HG03439 (cell line): Measurements from ENCODE around the gene STK24.

Source experiments
- ATAC-seq: cut with Tn5 transposase; IDR thresholded peaks from one replicate; pipeline ENCODE4 v1.9.1; 2021; ENCODE audit warnings: mild to moderate bottlenecking, moderate library complexity; ENCODE audit not compliant: unreplicated experiment

Gene STK24

DNA sequence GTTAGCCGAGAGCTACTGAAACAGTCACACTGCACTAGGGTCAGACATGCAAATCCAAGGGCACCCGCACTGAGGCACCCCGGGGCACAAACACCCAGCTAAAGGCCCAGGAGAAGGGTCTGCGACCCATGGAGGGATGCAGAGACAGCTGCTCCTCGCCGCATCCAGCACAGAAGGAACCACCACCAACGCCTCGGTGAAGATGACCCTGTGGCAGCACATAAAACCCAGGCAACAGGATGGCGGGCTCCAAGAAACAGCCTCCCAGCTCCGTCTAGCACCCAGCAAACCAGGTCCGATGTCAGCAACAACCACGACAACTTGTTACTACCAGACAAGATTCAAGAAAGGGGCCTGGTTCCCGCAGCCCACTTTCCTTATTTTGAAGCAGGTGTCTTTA is 82.1 kb downstream of the STK24 start:
- ATAC-seq: no peak

DNA sequence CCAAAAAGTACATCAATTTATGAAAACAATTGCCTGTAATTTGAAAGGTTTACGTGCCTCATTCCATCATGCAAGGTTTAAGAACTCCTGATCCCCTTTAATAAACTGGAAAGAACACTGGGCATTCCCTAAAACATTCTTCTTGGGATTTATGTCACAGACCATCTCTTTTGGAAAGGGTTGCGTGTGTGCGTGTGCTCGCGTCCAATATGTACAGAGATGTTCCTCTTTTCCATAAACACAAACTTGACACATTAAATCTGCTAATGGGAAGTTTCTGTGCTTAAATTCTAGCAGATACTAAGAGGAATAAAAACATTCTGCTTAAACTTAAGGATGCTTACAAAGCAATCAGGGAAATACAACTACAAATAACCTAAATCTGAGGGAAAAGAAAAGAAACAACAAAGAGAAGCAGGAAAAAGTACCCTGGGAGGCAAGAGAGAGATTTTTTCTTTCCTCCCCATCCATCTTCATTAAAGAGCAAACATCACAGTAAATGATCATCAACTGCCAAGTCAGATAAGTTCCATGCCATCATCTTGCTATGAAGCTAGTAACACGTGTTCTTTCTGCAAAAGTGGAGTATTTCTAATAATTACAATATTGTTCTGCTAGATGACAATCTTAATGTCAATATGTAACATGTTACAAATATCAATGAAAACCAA is 83.7 kb downstream of the STK24 start:
- ATAC-seq: no peak

DNA sequence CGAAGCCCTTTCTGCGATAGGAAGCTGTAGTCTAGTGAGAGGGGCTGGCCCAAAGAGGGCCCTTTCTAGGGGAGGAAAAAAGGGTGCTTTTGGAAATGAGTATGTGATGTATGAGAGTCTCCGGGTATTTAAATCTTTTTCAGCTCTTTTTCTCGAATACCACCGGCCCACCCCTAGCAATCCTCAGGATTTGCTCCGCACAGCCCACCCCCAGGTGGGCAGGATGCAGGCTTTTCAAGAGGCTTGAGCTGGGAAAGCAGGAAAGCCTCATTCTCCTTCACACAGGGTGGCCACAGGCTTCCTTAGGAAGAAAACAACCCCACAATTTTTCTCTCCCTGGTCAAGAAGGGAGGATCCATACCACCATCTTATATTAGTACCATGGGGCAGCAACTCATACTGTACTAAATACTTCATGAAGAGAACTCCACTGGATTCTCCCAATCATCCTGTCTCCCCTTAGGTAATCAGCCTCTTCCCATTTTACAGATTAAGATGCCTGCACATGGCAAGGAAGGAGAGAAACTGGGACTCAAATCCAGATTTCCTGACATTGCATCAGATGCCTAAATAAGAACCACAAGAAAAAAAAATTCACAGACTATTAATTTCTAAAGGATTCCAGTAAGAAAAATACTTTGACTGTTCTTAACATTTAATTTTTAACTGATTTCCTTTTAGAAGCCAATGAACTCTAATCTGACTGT is 84.4 kb downstream of the STK24 start:
- no peak for ATAC-seq

DNA sequence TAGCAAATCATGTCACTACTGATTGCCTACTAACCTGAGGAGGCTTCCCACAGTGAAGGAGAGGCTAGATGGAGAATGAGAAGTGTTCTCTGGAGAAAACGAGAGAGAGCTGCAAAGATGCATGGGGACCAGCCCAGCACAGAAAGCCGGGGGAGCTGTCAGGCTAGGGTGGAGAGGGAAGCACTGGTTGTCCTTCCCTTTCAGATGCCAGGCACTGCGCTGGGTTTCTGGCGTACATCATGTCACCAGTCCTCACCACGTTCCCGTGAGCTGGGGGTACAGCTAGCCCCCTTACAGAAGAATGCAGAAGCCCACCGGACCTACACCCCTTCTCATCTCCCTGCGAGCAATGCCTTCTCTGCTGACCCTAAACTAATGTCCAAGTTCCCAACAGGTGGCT is 86.0 kb downstream of the STK24 start:
- no peak for ATAC-seq

DNA sequence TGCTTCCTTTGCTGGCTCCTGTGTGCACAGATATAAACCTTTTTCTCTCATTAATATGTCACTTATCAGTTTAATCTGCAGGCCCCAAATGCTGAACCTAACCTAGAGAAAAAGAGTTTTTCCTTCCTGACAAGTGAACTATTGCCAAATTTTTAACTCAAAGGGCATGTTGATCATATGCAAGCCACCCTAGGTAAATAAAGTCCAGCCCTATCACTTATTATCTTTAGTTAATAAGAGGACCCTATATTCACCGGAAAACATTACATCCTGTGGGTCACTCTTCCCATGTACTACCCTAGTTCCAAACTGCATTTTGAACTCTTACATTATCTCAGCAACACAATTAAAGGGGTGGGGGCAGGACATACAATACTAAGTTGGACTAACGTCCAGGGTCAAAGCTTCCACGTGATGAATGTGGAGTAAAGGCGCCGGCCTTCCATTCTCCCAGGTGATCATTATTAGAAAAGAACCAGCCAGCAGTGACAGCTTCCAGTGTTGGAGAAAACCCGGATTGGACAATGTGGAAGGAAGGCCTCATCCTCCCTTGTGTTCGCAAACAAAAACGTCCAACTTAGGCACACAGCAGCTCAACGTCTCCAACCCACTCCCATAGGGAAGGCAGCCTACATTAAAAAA is 86.6 kb downstream of the STK24 start:
- ATAC-seq: no peak

DNA sequence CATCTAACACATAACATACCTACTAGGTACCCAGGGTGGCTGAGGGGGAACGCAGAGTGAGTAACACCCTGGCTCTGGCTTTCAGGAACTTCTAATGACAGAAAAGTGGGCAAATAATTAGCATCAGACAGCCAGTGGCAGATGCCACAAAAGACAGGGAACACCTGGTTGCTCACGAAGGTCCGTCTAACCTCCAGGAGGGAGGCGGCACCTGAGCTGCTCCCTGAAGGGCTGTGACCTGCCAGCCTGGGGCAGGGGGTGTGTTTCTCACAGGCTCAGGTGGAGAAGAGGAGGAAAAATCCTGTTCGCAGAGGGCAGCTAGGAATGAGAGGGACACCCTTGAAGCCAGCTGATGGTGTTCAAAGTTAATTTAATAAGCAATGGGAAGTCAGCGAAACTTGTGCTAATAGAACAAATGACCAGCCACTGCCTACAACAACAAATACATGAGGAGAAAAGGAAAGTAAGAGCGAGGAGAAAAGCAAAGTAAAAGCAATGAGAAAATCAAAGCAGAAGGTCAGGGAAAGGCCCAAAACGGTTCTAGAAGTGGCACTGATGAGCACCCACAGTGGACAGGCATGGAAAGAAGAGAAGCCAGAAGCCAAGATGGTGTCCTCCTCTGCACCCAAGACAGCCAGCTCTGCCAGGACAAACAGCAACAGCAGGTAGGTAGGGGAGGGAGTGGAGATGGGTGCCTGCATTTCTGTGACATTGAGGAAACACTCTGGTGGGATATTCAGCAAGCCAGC is 87.3 kb downstream of the STK24 start:
- ATAC-seq: no peak

DNA sequence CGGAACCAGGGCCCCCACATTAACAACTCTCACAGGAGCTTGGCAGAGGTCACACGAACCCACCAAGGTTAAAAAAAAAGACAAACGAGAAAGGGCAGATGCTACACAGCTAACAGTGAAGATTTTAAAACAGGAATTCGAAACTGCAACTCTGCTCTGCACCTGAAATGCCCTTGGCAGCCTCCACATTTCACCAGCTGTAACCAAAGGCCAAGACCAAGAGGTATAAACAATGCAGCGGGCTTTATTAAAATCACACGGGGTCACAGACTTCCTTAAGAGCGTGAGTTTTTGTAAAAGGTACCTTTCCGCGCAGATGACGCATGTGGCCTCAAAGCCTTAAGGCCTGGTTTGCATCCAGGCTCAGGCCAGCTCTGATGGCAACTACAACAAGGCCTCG is 88.2 kb downstream of the STK24 start:
- ATAC-seq: peak; percentile 59

DNA sequence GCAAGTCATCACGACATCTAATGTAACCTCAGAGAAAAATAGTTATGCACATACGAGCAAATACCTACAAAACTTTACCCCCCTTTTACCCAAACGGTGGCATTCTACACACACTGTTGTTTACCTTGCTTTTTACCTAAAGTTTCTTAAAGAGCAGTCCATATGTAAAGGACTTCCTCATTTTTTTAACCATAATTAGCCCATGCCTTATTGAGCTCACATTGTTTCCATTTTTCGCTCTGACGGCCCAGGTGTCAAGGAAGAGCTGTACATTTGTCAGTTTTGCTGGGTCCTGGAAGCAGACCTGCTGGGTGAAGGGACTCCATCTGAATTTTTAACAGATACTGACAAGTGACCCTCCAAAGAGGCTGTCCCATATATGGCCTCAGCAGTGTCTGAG is 89.4 kb downstream of the STK24 start:
- ATAC-seq: no peak

DNA sequence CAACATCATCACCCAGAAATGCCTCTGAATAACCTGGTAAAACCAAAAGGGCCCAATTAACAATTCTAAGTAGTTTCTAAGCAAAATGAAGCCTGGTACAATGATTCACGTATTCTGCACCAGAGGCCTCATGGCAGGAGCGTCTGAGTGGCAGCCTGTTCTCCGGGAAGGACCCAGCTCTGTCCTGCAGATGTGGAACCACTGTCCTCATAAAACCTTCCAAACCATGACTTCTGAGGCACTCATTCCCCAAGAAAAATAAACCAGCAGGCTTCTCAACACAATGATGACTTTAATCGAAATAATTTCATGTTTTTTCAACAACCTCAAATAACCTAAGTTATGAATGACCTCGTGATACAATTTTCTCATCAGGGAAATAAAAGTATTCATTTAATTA is 89.9 kb downstream of the STK24 start:
- ATAC-seq: no peak

DNA sequence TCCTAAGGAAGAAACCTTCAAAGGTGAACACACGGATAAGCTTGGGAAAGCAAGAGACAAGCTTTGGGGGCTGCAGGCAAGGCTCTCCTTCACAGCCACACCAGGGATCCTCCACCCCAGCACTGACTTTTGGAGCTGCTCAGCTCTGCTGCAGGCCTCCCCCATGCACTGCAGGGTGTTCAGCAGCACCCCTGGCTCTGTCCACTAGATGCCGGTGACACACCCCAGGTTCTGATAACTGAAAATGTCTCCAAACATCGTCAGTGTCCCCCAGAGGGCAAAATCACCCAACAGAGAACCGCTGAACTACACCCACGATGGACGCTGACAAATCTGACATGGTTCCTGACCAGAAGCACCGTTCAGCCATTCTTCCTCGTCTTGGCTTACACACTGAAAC is 90.5 kb downstream of the STK24 start:
- ATAC-seq: no peak

DNA sequence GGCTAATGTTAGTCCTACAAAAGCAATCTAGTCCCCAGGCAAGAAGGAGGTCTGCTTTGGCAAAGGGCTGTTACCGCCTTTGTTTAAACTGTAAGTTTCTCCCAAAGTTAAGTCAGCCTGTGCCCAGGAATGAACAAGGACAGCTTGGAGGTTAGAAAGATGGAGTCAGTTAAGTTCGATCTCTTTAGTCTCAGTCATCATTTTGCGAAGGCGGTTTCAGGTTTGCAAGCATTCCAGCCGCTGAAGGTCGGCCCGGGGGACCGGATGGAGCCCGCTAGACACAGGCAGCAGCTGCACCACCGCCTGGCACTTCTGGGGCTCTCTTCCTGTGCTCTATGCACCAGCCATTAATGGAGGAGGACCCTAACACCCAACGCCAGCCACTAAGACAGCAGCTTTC is 91.3 kb downstream of the STK24 start:
- ATAC-seq: no peak

DNA sequence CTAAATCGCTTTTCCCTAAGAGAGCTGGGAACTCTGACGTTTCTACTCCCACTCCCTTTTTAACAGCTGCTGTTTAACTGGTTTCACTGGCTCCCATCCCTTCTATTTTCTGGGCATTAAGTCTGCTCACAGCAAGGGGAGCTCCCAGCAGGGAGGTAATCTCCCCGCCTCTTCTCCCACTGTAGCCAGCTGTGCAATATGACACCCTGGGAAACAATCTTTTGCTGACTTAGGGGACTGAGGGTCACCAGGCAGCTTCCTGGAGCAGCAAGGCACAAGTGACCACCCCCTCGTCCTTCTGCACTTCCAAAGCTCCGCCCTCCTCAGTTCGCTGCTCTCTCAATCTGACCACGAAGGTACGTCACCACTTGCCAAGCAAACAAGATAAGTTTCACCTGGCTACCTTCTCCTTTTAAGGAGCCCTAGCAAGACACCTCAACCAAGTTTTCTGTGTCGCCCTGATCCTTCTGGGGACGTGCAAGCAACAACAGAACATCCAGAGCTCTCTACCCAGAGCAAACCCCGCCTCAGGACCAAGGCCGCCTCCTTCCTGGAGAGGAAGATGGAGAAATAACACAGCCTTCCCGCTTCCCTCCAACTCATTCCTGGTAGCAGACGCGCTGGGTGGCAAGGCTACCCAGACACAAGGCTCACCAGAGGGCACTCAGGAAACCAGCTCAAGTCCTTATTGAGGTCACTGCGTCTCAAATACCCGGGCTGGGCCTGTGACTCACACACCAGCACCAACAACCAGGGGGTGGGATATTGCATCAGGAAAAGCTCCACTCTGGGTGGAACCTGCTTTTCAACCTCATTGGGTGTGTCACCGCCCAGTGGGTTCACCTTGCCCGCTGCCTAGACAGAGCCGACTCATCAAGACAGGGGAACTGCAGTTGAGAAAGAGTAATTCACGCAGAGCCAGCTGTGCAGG is 92.4 kb downstream of the STK24 start:
- ATAC-seq: no peak

DNA sequence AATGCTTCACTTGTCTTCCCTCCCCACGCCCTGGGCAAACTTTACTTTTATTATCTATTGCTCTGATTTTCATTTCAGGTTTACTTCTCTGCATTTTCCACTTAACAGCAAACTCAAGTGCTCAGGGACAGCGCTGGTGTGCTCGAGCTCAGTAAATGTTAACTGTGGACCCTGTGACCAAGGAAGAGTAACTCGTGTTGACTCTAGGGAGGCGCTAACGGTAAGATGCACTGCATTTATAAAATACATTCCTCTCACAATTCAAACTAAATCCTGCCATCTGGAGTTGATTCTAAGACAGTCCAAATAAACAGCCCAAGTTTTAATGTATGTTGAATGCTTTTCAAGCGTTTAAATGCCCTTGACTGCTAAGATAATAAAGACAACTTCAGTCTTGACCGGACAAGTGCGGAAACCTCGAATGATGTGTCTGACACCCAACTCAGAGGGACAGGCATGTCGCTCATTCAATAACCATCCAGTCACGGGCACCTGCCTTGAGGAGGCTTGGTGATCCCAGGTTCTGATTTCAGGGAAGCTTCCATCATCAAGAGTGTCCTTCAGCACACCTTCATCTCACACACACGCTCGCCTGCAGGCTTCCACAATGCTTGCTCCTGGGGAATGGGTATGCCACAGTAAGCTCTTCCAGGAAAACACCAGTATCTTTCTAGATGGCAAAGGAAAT is 93.2 kb downstream of the STK24 start:
- ATAC-seq: no peak

DNA sequence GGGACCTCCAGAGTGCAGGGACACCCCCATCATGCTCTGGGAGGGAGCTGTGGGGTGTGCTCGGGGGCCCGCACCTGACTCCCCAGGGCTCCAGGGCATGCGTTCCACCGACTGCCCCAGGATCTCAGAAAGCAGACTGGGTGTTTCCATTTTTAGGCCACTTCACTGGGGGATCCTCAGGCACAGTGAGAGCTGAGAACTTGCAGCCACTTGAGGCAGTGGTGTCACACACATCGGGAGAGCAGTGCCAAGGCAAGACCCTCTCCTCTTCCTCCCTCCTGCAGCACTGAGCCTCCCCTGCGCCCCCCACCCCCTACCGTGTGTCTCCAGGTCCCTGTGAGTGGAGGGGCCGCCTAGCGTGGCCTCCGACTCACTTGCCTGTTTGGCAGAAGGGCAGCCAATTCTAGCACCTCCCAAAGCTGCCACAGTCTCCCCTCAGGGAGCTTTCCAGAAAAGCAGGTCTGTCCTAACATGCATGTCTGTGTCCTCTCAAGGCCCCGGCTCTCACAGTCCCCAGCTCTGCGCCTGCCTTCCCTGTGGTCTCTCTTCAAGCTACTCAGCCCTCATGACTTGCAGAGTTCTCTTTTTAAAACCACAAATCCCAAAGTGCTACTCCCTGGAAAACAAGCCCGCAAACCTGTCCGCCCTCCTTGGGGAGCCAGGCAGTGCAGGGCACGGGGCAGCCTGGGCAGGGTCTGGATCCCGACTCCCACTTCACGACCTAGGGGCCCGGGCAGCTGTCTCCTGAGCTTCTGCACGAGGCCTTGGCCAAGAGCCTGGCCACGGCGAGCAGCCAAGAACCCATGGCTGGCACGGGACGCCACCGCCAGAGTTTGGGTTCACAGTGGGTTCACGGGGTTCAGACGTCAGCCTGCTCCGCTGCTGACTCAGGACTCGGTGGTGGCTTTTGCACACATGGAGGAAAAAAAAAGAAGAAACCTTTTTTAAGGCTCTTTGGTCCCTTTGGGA is 94.1 kb downstream of the STK24 start:
- no peak for ATAC-seq

DNA sequence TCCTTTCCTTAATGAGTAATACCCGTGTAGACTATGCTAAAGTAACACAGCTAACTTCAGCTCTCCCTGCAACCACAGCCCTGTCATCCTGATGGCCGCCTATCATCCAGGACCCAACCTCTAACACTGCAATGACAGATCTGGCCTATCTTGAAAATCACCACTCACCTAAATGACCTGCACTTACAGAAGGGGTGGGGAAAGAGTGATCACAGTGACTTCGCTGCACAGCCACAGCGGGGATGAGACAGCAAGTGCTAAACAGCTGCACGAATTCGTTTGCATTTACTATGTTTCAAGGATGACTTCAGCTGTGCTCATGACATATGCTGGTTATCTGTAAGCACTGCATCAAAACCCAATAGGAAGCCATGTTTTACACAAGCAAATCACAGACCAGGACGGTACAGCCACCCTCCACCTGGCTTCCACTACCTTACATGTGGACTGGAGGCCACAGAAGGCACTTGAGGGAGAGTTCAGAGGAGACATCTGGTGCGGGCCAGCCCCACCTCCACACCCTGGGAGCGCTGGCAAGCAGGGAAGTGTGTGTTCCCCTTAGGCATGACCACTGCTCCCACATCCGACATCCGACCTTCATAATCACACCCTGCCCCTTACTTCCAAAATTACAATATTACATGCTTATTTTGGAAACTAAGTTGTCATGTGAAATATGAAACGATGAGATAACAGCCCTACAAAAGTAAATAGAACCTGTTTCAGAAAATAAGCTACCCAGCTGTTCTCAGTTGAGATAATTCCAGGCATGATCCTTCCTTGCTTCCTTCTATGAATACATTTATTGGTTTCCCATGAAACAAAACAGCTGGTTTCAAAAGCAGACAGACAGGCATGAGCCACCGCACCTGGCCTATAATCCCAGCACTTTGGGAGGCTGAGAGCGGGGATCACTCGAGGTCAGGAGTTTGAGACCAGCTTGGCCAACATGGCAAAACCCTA is 95.7 kb downstream of the STK24 start:
- ATAC-seq: peak; percentile 48

DNA sequence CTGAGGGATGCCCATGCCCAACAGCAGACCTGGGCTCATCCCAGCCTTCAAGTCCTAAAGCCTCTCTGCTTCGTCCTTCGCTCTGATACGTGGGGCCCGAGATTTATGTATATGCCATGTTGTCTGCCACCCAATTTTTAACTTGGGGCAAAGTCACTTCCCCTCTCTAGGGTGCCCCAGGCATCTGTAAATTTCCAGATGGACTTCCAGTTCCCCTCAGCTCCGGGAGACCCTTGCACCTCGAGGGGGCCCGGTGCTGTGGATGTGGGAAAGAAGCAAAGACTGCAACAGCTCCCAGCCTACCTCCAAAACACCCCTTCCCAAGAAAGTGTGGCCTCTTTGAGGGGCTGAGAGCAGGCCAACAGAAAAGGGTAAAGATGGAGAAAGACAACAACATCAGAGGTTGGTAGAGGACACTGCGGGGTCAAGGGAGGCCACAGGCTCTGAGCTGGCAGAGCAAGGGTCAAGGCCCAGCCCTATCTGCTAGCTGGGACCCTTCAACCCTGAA is 97.4 kb downstream of the STK24 start:
- no peak for ATAC-seq
